ENCODE measurements around the gene DLGAP1.
A peak's percentile ranks its signal among the peaks of the same experiment; 100 is the strongest.

The DLGAP1 gene

DNA sequence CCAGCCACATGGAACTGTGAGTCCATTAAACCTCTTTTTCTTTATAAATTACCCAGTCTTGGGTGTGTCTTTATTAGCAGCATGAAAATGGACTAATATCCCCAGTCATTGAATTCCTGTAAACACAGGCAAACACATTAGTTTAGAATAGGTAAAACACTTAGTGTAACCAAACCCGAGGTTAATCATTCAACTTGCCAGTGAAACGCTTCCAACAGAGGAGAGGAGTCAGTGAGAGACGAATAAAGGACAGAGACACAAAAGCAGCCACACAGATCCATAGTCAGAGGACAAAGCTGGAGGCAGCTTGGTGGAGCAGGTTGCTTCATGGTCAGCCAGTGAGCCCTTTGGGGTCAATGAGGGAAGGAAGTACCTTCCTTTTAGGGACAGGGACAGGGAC, 657.1 kb downstream of the DLGAP1 start:
- no peak for DNase-seq

DNA sequence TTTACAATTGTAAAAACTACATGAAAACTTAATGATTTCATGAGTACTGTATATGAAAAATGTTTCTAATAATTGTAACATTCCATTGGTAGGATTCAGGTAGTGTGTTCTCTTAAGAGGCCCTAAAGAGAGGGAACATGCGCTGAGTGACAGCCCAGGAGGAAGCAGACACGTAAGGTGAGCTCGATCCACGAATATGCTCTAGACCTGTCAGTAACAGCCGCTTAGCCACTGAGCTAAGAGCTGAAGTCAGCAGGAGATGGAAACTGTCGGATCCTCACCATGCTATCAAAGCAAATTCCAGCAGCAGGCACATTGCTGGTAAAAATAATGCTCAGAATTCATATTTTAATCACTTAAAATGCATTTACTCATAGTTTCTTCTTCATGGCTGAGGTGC, 658.7 kb downstream of the DLGAP1 start:
- DNase-seq, result no peak

DNA sequence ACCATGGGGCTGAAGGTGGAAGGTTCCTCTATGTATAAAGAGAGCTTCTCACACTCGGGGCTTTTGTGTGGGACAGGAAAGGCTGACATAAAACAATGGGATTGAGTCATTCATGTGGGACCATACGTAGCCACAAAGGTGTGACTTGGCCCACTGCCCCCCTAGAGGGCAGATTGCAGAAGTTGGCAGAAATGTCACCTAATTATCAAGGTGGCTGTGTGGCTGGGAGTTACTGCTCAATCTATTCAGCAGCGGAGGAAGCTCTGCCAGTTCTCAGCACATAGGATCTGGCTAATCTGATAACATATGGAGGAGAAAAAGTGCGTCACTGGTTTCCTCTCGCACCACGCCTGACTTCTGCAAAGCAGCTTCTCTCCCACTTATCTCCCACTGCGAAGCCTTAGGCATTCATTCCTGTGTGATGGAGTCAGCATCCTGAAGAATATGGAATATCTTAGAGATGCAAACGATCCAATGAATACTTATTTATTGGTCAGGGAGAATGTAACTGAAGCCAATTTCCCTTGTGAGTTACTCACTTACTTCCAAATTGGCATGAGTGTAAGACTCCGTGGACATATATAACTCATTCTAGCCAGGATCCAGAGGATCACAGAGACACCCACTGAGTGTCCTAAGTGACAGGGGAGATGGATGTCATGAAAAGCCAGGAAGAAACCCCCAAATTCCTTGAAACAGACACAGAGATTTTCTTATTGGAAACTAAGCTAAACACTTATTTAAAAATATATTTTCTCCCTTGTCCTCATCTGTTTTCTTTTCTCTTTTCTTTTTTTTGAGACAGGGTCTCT, 660.4 kb downstream of the DLGAP1 start:
- no peak for DNase-seq

DNA sequence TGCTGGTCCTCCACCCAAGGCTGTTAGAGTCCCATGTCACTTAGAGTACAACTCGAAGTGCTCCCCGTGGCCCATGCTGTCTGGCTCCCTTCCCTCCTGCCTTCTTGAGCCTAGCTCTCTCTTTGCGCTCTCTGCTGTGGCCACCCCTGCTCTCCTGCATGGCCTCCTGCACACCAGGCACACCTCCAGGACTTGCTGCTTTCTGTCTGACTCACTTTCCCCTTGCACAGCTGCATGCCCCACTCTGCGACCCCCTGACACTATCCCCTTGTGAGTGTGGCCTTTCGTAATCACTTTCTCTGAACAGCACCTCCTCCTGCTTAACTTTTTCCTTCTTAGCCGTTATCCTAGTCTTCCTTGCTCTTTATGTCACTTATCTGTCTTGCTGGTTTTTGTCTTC, 661.6 kb downstream of the DLGAP1 start:
- no peak for DNase-seq

DNA sequence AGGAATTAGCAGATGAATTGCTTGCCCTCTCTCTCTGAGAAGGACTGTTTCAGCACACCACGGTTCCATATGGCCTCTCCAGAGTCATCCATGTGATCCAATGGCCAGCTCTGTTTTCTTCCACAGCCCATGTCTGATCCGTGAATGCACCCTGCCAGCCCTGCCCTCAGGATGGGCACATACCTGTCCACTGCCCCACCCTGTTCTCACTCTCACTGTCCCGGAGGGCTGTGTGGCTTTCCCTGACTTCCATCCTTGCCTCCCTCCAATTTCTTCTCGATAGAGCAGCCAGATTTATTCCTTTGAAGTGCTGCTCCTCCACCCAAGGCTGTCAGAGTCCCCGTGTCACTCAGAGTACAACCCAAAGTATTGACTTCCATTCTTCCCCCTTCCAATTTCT, 662.0 kb downstream of the DLGAP1 start:
- DNase-seq, result no peak

DNA sequence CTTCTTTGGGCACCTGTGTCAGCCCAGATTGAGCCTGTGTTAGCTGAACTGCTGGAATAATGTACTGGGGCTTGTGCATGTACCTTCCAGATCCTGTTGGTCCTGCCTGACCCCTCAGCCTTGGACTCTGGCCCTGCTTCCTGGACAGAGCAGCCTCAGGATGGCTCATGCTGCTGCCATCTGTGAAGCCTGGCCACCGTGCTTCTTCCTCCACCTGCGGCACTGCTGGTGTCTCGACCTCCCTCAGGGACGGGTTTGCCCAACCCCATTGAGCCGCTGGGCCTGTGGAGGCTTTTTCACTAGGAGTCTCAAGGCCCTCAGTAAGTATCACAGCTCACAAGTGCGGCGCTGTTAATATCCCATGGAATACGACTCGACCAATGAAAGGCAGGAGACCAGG, 662.4 kb downstream of the DLGAP1 start:
- no peak for DNase-seq

DNA sequence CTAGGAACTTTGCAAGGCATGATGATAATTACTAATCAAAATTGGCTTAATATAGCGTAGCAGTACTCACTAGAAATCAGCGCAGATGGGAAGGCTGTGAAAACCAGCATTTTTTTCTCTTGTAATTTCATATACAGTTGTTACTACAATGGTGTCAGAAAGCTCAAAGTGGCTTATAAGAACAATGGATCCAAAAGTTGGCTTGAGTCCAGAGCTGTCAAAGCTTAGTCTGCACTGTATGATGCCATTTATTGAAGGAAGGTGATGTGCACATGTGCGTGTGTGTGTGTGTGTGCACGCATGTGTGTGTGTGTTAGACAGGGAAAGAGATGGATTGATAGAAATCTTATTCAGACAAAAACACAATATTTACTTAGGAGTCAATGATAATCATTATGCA, 663.9 kb downstream of the DLGAP1 start:
- peak; percentile 80 for DNase-seq

DNA sequence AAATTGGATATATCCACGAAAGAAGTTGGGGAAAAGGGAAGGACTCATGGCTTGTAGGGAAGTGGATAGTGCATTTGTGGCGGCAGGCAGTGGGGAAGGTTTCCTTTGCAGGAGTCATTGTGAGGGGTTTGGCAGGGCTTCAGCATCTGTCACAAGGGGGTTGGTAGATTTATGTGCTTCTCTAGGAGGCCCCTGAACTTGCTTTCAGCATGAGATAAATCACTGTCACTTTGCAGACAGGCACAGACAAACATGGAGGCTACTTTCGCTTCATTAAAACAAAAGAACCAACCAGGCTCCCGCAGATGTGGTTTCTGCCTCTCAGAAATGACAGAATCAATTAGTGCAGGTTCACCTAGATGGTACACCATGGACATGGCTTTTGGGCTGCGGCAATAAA, 664.4 kb downstream of the DLGAP1 start:
- DNase-seq, result peak; percentile 82

DNA sequence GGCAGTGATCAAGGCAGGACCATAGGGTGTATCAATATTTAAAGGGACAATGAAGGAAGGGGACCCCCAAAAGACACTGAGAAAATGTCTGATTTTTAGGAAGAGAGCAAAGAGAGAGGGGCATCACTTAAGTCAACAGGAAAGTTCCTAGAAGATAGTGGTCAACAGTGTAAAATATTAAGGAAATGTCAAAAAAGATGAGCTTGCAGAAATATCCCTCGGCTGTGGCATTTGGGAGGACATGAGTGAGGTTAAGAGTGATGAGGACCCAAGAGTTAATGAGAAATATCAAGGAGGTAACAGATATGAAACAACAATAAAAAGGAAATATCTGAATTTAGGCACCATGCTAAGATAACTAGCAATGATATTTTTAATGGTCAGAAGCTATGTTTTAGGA, 665.6 kb downstream of the DLGAP1 start:
- no peak for DNase-seq

DNA sequence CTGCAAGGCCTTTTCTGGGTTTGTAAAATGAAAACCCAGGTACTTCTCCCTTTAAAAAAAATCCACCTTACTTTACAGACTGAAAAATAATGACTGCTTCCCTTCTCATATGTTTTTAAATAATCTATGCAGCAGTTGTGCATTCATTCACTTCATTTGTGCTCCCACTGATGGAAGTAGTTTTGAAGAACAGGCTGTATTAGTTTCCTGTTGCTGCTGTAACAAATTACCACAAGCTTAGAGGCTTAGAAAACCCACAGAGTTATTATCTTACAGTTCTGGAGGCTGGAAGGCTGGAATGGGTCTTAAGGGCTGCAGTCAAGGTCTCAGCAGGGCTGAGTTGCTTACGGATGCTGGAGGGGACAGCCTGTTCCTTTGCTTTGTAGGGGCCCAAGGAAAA, 670.2 kb downstream of the DLGAP1 start:
- no peak for DNase-seq

DNA sequence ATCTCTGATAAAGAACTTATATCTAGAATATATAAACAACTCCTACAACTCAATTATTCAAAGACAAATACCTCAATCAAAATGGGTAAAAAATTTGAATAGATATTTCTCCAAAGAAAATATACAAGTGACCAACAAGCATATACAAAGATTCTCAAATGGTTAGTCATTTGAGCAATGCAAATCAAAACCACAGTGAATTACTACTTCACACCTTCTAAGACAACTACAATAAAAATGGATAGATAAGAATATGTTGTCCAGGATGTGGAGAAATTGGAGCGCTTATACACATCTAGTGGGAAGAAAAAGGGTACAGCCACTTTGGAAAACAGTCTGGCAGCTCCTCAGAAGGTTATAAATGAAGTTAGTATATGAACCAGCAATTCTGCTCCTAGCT, 672.2 kb downstream of the DLGAP1 start:
- no peak for DNase-seq

DNA sequence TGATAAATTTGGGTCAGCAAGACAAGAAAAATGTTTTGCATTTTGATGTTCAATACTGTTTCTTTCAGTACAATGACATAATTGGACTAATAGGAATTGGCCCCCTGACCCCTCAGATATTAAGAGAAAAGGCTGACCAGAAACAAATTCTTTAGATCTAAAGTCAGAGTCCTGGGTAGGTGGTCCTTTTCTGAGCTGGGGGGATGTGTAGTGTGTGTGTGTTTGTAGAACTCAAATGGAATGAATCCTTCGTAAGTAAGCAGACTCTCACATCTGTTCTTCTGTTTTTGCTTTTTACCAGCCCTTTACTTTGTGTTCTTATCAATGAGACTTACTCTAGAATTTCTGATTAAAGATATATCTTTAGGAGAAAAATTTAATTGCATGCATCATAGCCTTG, 677.4 kb downstream of the DLGAP1 start:
- DNase-seq, result no peak

DNA sequence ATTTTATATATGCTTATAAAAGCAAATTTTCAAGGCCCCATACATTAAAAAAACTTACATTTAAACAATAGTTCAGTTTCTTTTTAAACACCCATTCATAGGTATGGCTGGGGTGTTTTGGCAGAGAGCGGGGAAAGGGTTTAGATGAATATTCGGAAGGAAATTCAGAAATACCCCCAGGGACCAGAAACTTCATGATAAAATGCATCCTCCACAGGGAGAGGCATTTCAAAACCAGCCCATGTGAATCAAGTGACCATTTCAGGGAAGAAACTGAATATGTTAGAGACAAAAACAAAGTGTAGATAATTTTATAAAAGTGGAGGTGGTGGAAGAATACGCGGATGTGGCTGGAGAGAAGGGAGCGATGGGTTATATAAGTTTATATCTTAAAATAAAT, 678.0 kb downstream of the DLGAP1 start:
- DNase-seq, result no peak

DNA sequence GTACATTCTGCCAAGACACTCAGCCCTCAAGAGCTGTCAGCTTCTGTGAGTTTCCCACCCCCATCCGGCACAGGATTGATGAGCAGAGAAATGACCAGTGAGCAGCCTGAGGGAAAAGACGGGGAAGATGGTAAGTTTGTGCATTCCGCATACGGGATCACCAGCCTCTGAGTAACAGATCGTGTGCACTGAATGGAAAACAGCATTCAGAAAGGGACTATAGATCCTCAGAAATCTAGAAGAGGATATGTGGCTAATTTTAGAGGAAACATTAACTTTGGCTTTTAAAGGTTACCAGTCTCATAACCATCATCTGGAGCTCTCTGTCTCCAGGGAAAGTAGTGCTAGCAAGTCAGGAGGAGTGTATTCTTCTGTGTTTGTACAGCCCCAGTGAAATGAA, 679.1 kb downstream of the DLGAP1 start:
- no peak for DNase-seq

DNA sequence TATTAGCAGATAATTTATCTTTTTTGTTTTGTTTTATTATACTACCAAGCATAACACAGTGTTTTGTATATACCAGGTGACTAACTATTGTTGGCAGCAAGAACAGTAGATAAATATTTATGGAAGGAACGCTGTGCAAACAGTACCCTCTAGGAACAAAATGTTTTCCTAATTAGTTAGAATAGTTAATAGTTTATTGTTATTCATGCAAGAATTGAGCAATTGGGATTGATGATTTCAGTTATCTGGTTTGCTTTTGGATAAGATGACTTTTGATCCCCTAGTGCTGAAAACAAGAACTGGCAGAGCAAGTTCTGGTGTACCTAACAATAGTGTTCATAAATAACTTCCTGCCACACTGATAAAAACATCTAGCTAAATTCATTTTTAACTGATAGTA, 681.8 kb downstream of the DLGAP1 start:
- no peak for DNase-seq

DNA sequence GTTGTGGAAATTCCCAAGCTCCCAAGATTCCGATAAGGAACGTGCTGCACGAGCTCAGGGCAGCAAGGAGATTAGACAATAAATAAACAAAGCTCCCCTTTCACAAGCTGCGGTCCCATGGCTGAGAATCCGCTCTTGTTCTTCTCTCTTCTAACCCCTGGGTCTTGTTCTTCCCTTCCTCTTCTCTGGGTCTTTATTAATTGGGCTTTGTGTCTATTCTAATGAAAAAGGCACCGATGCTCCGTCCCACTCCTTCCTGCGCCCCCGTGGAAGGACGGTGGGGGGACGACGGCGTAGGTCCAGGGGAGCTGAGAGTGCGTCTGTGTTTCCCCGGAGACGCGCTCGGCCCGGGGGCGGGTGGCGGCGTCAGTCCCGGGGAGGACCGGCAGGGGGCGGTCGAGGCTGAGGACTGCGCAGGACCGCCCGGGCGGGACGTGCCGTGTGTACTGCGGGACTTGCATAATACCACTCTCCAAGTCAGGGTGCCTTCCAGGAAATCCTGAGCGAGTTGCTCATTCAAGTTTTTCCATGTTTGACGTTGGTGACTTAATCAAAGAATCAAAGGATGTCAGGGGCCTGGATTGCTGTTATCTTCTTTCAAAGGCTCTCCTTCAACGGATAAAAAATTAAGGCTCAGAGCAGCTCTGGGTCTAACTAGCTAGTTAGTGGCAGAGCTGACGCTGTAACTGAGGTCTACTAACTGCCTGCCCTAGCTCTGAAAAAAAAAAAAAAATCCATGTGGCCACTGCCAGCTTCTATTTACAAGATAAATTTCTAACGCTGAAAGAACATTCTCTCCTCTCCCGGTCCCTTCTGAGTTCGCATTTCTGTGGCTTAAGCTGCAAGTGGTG, 683.8 kb downstream of the DLGAP1 start:
- no peak for DNase-seq

DNA sequence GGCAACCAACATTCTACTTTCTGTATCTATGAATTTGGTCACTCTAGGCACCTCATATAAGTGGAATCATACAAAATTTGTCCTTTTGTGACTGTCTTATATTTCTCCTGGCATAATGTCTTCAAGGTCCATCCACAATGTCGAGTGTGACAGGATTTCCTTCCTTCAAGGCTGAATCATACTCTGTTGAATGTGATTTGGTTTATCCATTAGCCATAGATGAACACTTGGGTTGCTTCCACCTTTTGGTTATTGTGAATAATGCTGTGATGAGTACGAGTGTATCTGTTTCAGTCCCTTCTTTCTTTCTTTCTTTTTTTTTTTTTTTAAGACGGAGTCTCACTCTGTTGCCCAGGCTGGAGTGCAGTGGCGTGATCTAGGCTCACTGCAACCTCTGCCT, 693.8 kb downstream of the DLGAP1 start:
- DNase-seq, result no peak

DNA sequence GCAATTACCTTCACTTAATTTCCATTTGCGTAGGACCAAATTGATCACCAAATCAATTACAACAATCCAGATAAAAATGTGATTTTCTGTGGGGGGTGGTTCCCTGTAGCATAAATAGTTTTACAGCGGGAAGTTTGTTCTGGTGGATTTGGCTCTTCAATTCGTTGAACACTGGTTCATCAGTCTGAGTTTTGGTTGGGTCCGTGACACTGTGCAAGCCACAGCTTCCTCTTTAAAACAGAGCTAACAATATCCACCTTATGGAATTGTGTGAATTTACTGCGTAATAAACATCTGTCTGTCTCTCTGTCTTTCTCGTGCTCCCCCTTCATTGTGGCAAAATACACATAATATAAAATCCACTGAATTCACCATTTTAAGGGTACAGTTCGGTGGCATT, 694.4 kb downstream of the DLGAP1 start:
- no peak for DNase-seq

DNA sequence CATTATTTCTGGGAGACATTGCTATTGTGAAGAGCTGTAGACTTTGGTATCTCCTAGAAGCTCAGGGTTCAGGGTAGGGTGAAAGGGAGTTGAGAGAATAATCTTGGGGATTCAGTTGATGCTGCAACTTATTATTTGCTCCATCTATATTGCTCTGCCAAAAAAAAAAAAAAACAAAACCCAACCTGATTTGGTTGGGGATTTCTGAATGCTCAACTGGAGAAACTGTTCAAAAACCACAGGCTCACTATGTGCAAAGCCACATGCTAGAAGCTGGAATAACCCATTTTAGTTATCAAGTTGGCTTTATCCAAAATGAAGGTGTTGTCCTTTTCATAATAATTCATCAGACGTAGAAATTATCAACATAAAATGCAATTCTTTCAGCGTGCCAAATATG, 696.0 kb downstream of the DLGAP1 start:
- no peak for DNase-seq

DNA sequence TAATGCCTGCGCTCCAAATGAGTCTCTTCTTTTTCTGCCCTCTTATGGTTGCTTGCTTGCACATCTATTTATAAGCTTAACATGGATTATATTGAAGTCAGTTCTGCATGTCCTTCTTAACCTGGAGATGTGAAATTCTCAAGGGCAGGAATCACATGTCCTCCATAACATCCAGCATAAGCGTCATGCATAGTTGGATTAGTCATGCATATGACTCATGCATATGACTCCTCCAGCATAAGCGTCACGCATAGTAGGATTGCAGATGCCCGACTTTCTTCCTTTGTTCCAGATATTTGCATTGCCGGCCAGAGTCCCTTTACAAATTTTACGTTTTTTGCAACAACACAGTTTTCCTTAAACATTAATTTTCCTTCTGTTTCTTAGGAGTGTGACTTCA, 696.6 kb downstream of the DLGAP1 start:
- DNase-seq, result no peak

DNA sequence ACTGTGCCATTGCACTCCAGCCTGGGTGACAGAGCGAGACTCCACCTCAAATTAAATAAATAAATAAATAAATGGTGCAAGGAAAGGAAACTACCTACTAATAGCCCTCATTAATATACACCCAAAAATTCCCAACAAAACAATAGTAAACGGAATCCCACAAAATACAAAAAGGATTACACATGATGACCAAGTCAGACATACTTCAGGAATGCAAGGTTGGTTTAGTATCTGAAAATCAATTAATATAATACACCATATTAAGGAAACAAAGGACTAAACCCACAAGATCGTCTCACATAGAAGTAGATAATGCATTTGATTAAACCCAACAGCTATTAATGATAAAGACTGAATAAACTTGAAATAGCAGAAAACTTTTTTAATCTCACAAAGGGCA, 697.7 kb downstream of the DLGAP1 start:
- no peak for DNase-seq

DNA sequence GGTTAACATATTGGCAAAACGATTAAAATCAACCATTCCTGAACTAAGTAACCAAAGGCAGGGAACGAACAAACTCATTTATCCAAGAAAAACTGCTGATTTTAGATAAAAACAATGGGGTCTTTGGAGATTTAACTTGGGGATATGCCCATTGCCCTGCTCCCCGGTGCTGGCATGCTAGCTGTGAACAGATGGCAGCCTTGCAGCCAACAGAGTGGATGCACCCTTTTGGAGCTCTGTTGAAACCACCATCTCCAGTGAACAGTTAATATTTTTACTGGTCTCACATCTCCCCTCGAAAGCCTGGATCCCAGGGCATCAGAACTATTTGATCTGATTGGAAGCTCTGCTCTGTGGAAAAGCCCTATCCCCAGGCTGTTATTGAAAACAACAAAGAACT, 702.0 kb downstream of the DLGAP1 start:
- DNase-seq, result no peak

DNA sequence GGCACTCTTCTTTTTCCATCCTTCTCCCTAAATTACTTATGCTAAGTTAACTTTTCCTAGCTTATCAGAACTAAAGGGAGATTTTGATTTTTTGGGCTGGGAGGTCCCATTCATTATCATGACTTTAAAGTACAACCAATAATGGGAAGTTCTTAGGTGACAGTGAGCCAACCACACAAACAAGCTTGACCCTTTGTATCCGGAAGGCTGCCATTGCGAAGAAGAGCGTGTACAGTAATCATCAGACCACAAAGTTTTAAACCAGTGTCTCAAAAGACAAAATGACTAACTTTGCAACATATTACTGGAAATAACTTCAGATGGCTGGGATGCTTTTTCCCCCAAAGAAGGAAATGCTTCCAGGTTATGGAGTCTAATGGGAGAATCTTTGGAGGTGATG, 707.0 kb downstream of the DLGAP1 start:
- no peak for DNase-seq

DNA sequence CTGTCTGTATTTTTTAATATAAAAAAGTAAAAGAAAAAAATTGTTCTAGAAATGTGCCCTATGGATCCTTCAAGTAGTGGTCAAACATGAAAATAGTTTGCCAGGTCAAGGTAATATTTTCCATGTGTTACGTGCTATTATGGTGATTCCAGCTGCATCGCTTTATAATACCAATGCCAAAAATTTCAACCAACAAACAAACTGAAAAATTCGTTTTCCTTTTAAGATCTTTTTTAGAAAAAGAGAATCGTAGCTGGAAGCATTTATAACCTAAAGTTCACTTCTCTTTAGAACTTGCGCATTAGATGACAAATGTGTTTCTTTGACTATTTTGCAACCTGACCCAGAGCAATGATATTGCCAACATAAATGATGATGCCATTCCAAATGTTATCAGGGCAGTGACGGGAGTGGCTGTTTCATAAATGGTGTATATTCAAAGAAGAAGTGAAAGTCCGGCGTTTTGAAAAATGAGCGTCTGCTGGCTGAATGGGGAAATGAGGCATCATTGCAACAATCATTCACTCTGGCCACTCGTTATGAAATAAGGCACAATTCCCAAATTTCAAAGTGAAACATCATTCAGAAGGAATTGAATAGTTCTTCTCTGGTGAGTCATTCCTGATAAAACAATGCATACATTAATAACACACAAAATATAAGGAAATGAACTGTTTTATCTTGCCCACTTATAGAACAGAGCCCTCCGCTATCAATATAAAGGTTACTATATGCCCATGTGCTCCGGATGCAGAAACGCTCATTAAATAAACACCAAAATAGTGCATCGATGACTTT, 707.7 kb downstream of the DLGAP1 start:
- no peak for DNase-seq
